Skeletal muscle satellite cell (primary cell): ENCODE results near the gene CYTH1.

Experiments
- H3K27me3 ChIP-seq: 2 replicates; pipeline ENCODE4 v1.7.0; 2013; ENCODE audit warnings: low read length; ENCODE audit not compliant: control insufficient read depth, insufficient read depth
- H3K36me3 ChIP-seq: 2 replicates; pipeline ENCODE4 v1.7.0; 2013; ENCODE audit warnings: mild to moderate bottlenecking, control low read depth, low read length; ENCODE audit not compliant: insufficient read depth
- H3K4me1 ChIP-seq: 2 replicates; pipeline ENCODE4 v1.7.0; 2013; ENCODE audit warnings: low read length; ENCODE audit not compliant: control insufficient read depth, insufficient read depth
- H3K4me2 ChIP-seq: 2 replicates; pipeline ENCODE4 v1.7.0; 2013; ENCODE audit warnings: mild to moderate bottlenecking, low read length
- H3K4me3 ChIP-seq: 2 replicates; pipeline ENCODE4 v1.7.0; 2013; ENCODE audit warnings: low read length
- H3K9ac ChIP-seq: 2 replicates; pipeline ENCODE4 v1.7.0; 2013; ENCODE audit warnings: mild to moderate bottlenecking, low read depth, low read length, moderate library complexity
- H3K9me3 ChIP-seq: replicated peaks from 2 replicates; pipeline ENCODE4 v1.7.0; 2013; ENCODE audit warnings: mild to moderate bottlenecking, control low read depth, low read length

CYTH1 gene

GRCh38 chr17:78670850-78671725 lies 111.0 kb downstream of the CYTH1 start:
- H3K4me3 ChIP-seq, result no peak overlapping the region
- peaks cover 28% of the 10 kb centered on the region for H3K4me1 ChIP-seq
- no peak overlapping the region for H3K9ac ChIP-seq
- H3K9me3 ChIP-seq, result no peaks in the 10 kb centered on the region
- H3K36me3 ChIP-seq, result peaks cover 6% of the 10 kb centered on the region
- H3K27me3 ChIP-seq, result no peaks in the 10 kb centered on the region
- H3K4me2 ChIP-seq, result no peak overlapping the region

- no peak overlapping the region for H3K4me3 ChIP-seq
- no peaks in the 10 kb centered on the region for H3K27me3 ChIP-seq
- H3K36me3 ChIP-seq, result peaks cover 3% of the 10 kb centered on the region
- H3K4me1 ChIP-seq, result peaks cover 30% of the 10 kb centered on the region
- no peak overlapping the region for H3K4me2 ChIP-seq
- H3K9ac ChIP-seq, result no peak overlapping the region
- no peaks in the 10 kb centered on the region for H3K9me3 ChIP-seq
Observed at GRCh38 chr17:78669975-78670518, 112.0 kb downstream of the CYTH1 start.

- Histone ChIP-seq H3K36me3 (no peaks in the 10 kb centered on the region), H3K9me3 (no peaks in the 10 kb centered on the region), H3K9ac (no peak overlapping the region)
Observed at GRCh38 chr17:78669256-78669974, 112.7 kb downstream of the CYTH1 start.

GRCh38 chr17:78668847-78669246 lies 113.2 kb downstream of the CYTH1 start:
- Histone ChIP-seq H3K4me2 (no peak overlapping the region), H3K27me3 (no peaks in the 10 kb centered on the region), H3K4me3 (no peak overlapping the region), H3K9ac (no peak overlapping the region), H3K4me1 (peaks cover 30% of the 10 kb centered on the region), H3K36me3 (no peaks in the 10 kb centered on the region), H3K9me3 (no peaks in the 10 kb centered on the region)

More at GRCh38 chr17:78669256-78669974, 112.7 kb downstream of the CYTH1 start:
- Histone ChIP-seq H3K4me2 (no peak overlapping the region), H3K4me3 (no peak overlapping the region), H3K4me1 (peaks cover 30% of the 10 kb centered on the region), H3K27me3 (no peaks in the 10 kb centered on the region)

- Histone ChIP-seq H3K27me3 (no peaks in the 10 kb centered on the region), H3K36me3 (no peaks in the 10 kb centered on the region), H3K9ac (no peak overlapping the region), H3K4me2 (no peak overlapping the region), H3K4me1 (peaks cover 21% of the 10 kb centered on the region), H3K4me3 (no peak overlapping the region), H3K9me3 (no peaks in the 10 kb centered on the region)
Observed at GRCh38 chr17:78667741-78668640, 114.1 kb downstream of the CYTH1 start.

- H3K9ac ChIP-seq, result no peak overlapping the region
- peaks cover 13% of the 10 kb centered on the region for H3K4me1 ChIP-seq
- no peak overlapping the region for H3K4me2 ChIP-seq
- H3K4me3 ChIP-seq, result no peak overlapping the region
- no peaks in the 10 kb centered on the region for H3K27me3 ChIP-seq
- no peaks in the 10 kb centered on the region for H3K9me3 ChIP-seq
- no peaks in the 10 kb centered on the region for H3K36me3 ChIP-seq
Observed at GRCh38 chr17:78667091-78667490, 115.0 kb downstream of the CYTH1 start.

DNA sequence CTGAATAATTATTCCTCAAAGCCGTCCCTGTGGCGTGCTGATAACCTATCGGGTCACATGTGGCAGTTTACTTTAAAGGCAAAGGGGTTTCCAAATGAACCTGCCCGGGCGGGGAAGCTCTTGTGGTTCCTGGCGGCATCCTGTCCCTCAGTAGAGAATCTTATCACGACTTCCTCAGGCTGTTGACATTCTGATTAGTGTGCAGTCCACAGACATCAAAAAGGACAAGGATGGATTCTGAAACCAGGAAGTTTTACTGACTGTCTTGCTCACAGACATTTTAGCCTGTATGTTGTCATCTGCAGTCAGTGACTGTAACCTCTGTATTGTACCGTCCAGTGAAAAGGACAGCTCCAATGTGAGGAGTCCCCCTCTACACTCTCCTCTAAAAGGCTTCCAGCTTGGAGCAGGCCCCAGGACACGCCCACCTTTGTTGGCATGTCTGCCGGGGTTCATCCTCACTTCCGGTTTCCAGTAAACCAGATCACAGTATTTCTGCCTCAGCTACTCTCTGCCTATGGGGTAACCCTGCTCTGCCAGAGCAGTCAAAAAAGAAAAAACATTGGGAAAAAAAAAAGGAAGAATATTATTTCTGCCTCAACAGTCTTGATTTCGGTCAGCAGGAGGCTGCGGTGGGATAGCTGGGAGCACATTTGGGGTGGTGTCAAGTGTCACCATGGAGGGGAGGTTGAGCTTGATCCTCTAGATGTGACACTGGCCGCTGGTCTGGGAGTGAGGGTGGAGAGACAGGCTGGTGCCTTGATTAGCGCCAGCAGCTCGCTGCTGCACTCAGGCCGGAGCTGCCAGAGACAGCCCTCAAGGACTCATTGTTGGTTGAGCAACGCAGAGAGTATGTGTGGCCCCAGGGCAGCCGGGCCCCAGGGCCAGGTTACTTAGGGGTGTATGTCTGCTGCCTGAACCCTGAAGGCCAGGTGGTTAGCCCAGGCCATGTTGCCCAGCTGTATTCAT lies 115.8 kb downstream of the CYTH1 start:
- Histone ChIP-seq H3K4me2 (no peak overlapping the region), H3K36me3 (no peaks in the 10 kb centered on the region), H3K9me3 (no peaks in the 10 kb centered on the region), H3K4me1 (peaks cover 17% of the 10 kb centered on the region), H3K4me3 (no peak overlapping the region), H3K27me3 (no peaks in the 10 kb centered on the region), H3K9ac (peak overlapping the region; percentile 24)

DNA sequence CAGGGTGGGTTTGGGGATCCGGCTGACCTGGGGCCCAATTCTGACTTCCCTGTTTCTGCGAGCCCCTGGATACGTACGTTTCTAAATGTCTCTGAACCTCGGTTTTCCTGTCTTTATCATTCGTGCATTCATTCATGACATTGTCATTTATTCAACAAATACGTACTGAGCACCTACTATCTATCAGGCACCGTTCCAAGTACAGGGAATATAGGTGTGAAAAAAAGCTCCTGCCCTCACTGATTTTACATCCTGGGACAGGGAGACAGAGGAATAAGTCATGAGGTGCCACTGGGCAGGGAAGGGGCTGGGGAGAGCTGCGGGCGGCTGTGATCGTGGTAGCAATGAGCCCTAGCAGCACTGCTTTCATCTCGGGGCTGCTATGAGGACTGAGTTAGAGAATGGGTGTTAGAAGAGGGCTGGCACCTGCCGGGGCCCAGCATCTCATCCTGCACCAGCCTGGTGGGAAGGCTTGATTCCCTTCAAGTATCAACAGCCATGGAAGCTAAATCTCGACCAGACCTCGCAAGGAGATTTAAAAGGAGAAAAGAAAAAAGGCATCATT lies 116.6 kb downstream of the CYTH1 start:
- Histone ChIP-seq H3K27me3 (no peaks in the 10 kb centered on the region), H3K9ac (no peak overlapping the region), H3K9me3 (no peaks in the 10 kb centered on the region), H3K4me3 (no peak overlapping the region), H3K36me3 (no peaks in the 10 kb centered on the region), H3K4me2 (no peak overlapping the region), H3K4me1 (peaks cover 20% of the 10 kb centered on the region)

DNA sequence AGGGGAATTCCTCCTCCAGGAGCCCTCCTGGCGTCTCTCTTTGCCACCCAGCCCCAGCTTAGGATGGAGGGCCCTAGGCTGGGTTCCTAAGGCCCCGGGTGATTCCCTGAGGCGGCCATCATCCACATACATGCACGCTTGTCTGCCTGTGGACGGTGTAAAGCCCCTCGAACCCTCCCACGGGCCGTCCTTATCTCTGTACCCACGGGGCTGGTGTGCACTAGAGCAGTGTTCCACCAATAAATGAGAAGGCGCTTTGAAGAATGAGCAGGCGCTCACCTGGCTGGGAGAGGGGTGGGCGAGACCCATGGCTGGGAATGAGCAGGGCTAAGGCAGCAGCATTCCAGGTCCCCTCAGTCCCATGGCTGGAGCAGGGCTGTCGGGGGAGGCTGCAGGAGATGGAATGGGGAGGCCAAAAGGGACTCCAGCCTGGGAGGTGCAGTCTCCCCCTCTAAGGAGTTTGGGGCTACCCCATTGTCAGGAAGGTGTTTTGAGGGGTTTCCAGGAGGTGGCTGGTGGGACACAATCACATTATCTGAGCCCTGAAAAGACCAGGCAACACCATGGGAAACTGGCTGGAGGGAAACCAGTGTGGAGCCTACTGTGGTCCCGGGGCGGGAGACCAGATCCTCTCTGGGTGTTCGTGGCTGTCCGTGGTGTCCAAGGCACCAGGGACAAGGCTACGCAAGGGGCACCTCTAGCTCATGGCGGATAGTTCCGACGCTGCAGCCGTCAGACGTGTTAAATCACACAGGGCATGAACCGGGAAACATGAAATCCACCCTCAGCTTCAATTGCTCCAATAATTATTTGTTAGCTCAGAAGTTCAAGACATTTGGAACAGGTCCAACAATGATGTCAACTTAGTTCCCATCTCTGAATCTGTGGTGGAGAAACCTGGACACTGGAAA lies 117.3 kb downstream of the CYTH1 start:
- Histone ChIP-seq H3K4me1 (peaks cover 20% of the 10 kb centered on the region), H3K36me3 (no peaks in the 10 kb centered on the region), H3K9ac (no peak overlapping the region), H3K27me3 (no peaks in the 10 kb centered on the region), H3K4me2 (no peak overlapping the region), H3K4me3 (no peak overlapping the region), H3K9me3 (no peaks in the 10 kb centered on the region)
